Ammon's horn (tissue), 1 donor: ENCODE data around the gene PLXNA3.
"Not testable (repeated sequence)": the region's sequence is repeated elsewhere in the genome, so short reads cannot be mapped to it uniquely, and the experiment has no call there.

Experiments used
- DNase-seq: peaks from one replicate; pipeline ENCODE4 v3.0.0-alpha.2; 2016; ENCODE audit warnings: low spot score

PLXNA3 gene

GRCh38 chrX:154478728-154479622 is 20.9 kb downstream of the PLXNA3 start, which contains the start of gene LAGE3:
Gene LAGE3, minus strand, starts transcription at chrX:154479281. Its CDS starts 366 bp downstream, at chrX:154478915.
- DNase-seq, result peak; percentile 94

DNA sequence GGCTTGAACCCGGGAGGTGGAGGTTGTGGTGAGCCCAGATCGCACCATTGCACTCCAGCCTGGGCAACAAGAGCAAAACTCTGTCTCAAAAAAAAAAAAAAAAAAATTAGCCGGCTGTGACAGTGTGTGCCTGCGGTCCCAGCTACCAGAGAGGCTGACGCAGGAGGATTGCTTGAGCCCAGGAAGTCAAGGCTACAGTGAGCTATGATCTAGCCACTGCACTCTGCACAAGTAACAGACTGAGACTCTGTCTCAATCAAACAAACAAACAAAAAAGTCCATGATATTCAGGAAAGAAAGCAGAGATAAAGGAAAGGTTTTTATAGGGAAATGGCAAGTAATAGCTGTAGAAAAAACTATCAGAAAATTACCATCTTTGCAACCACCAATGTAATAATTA is 23.1 kb downstream of the PLXNA3 start:
- DNase-seq, result no peak

DNA sequence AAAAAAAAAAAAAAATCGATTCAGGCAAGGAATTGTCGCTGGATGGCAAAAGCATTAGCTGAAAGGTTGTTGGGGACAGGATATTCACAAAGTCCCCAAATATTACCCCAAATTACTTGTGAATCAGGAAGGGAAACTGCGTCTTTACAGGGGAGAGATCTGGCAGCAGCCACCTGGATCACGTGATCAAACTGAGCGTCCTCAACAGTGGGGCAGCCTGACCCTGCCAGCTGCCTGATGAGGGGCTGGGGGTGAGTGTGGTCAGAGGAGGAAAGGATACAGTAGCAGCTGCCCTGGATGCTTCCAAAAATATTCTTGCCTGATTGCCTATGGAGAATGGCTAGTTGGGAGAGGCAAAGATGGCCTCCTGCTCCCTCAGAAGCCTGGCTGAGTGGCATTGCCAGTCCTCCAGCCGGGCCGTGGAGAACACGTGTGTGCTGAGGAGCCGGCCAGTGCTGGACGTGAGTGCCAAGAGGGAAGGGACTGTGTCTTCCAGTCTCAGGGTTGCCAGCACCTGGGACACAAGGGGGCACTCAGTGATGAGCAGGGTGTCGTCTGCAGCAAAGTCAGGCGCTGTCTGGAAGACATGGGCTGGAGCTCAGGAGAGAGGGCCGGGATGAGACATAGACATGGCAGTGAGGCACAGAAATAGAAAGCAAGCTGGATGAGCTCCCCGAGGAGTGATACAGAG is 24.0 kb downstream of the PLXNA3 start:
- DNase-seq, result no peak

- DNase-seq, result no peak
Measured at GRCh38 chrX:154482786-154483185, 24.7 kb downstream of the PLXNA3 start.

DNA sequence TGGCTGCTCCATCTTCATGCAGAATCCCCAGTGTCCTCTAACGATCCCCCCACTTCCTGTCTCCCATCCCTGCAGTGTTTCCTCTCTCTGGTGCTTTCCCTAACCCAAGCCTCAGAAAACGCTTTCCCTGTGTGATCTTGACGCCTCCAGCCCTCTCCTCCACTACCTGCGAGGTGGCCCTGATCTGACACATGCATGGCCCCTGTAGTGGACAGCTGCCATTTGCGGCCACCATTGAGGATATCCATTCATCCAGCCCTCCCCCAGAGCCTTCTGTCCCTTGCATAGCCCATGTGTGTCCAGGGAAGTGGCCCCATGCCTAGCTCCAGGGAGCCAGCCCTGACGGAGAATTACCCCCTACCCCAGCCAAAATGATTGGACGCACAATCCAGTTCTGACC is 25.2 kb downstream of the PLXNA3 start:
- DNase-seq, result no peak

DNA sequence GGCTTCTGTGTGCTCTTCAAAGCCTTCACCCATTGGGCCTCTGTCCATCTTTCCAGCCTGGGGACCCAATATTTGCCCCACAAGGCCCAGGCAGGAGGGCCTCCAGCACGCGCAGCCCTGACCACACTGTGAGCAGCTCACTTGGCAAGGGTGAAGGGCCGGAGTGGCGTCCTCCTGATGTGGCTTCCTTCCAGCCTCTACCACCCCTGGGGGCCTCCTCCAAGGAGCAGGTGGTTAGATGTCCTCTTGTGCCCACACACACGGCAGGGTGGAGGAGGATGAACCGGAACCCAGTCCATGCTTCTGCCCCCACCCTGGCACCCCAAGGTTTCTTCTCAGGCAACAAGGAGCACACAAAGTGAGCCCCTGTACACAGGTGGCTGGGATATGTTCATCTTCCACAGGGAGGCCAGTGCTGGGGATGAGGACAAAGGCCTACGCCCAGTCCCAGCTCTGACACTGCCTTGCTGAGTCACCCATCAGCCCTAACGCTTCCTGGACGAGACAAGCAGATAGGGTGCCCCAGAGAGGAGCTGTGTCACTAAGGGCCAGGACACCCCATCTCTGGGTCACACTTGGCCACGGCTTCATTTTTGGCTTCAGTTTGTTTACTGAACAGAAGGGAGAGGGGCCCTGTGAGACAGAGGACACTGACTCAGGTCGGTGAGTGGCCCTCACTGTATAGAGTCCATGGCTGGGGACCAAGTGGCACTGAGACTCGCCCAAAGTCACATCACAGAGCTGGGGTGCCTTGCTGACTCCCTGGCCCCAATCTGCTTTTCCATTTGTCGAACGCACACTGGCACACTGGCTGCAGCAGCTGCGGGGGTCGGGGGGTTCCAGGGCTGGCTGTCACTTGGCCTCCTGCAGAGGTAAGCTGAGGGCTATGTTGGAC is 26.4 kb downstream of the PLXNA3 start:
- DNase-seq, result no peak

- DNase-seq, result no peak
Measured at GRCh38 chrX:154485150-154486051, 27.3 kb downstream of the PLXNA3 start.

DNA sequence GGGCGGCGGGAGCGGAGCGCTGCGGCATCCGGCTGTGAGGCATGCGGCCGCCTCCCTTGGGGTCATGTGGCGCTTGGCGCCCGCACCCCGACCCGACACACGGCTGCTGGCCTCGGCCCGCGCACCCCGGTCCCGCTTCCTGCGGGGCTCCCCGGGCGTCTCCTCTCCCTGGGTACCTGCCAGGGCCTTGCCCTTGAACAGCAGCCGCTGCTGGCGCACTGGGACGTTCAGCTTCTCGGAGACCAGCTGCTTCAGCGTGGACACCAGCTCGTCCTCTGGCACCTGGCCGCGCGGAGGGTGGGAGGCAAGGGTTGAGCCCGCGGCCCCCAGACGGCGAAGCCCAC is 27.9 kb downstream of the PLXNA3 start:
- DNase-seq, result no peak

DNA sequence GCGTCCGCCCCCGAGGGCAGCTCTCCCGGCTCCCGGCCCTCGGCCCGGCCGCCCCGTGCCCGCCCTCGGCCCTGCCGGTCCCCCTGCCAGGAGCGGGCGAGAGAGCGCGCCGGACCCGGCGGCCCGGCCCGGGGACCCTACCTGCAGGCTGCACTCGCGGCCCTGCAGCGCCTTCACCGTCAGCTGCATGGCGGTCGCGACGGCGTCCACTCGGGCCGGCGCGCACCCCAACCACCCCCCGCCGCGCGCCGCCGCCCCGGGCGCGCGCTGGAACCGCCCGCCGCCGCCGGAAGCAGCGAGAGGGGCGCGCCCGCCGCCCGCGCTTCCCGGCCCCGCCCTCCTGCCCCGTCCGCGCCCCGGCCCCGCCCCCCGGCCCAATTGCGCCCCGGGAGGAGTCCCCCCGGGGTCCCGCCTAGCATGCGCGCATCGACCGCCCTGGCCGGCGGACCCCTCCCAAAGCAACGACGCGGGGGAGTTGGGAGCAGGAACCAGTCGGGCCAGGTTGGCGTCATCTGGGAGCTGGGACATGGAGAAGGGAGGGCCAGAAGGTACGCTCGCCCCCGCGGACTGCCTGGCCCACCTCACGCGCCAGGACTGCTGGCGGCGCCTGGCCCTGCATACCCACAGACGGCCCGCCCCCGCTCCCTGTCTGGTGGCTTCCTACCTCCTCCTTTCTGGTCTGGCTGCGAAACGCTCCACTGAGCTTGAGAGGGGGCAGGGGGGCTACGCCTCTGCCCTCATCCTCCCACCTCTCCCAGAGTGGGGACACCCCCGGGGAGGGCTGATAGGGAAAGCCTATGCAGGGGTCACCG is 28.5 kb downstream of the PLXNA3 start, which contains the start of gene UBL4A:
Gene UBL4A, minus strand, starts transcription at position 220 of the 812 bp plus-strand sequence. Its CDS starts 31 bp downstream, at position 189.
- peak; percentile 43 for DNase-seq

DNA sequence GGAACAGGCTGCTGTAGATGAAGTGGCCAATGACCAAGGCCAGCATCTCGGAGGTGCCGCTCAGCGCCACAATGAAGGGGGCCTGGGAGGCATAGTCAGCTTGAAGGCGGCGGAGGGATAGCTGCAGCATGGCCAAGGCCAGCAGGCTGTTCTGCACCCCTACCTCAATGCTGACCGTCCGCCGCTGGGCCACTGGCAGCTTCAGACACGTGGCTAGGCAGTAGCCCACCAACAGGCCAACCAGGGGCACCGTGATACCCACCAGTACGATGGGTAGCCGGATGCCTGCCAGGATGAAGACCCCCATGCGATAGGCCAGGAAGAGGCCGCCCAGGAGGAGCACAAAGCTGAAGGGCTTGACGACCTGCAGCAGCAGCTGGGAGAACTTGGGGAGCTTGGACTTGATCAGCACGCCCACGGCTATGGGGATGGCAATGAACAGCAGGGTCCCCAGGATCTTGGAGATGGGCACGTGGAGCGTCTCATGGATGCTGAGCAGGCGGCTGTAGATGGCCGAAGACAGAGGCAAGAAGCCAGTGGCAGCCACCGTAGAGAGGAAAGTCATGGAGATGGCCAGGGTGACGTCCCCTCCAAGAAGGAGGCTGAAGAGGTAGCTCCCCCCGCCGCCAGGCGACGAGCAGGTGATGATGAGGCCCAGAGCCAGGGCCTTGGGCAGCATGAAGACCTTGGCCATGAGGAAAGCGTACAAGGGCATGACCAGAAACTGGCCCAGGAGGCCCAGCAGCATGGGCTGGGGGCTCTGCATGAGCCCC is 29.6 kb downstream of the PLXNA3 start:
- DNase-seq, result no peak

DNA sequence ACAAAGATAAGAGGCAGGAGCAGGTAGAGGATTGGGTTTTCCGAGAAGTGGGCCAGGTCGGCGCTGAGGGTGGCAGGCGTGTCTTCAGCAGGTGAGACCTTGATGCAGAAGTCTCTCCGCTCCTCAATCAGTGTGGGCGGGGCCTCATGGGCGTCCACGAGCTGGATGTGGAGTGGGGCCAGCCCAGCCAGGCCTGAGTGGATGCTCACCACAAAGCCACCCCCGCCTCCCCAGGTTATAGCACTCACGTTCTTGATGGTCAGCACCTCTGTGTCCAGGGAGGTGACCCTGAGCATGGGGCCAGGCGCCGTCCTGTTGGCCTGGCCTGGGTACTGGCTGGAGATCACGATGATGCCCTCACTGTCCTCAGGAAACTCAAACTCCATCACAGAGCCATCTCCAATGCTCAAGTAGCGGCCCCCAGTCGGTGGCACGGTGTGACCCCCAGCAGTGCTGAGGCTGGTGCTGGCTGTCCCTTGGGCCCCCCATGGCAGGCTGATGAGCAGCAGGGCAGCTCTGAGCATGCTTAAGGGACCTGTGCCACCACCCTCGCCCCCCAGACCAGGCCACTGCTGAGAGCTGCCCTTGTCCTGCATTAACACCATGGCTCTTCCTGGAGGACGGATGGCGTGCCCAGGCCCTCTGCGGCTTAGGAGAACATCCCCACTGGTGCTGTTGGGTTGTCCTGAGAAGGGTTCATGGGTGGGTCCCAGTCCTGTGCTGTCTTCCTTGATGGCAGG is 30.4 kb downstream of the PLXNA3 start:
- no peak for DNase-seq

DNA sequence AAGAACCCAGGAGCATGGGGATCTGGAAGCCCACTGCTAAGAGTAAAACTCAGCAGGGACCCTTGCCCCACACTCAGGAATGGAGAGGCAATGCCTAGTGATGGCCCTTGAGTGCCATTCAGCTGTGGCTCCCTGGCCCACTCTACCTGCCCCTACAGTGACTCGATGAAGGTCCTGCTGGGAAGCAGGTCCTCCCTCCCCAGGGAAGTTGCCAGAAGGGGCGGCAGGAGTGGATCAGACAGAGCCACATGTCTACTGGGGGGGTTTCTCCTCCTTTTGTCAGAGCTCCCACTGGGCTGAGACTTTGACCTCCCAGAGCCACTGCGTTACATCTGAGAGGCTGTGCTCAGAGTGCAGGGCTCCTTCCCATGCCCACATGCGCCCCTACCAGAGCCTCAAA is 31.1 kb downstream of the PLXNA3 start:
- DNase-seq, result no peak

DNA sequence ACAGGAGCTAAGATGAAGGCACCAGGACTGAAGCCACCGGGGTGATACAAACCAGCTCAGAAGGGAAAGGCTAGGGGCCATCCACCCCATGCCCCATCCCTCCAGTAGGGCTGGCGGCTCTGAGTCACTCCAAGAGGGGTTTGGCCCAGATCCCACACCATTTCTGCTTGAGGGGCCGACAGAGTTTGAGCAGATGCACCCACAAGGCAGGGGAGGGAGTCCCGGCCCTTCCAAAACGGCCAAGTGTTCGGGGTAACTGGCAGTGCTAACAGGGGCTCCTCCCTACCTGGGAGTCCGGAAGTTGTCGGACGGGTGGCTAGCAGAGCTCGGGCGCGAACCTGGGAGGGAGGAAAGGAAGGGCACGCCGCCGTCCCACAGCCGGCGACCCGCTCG is 31.9 kb downstream of the PLXNA3 start:
- DNase-seq, result no peak

- peak; percentile 96 for DNase-seq
Measured at GRCh38 chrX:154490414-154491083, 32.5 kb downstream of the PLXNA3 start, which contains the start of gene SLC10A3. Gene SLC10A3, minus strand, starts transcription at chrX:154490629. Its CDS starts 1,689 bp downstream, at chrX:154488940.

DNA sequence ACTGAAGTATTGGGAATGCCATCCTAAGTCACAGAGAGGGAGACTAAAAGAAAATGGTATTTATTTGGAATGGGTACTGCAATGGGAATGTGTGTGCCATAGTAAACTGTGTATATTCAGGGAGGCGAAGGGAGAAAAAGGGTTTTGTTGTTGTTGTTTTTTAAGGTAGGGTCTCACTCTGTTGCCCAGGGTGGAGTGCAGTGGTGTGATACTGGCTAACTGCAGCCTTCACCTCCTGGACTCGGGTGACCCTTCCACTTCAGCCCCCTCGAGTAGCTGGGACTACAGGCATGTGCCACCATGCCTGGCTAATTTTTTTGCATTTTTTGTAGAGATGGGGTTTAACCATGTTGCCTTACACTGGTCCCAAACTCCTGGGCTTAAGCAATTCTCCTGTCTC is 36.6 kb downstream of the PLXNA3 start:
- DNase-seq, result no peak

DNA sequence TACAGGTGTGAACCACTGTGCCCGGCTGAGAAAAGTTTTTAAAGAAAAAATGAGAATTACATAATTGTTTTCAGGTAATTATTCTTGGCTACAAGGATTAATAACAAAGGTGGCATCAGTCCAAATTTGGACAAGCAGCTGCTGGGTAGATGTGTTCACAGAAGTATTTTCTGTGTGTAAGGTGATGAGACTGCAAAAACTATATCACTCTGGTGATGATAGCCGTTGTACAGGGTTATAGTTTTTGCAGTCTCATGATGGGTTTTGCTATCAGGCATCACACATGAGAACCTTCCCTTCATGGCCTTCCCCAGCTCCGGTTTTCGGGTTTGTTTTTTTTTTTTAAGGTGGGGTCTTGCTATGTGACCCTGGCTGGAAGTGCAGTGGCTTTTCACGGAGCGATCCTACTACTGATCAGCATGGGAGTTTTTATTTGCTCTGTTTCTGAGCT is 37.4 kb downstream of the PLXNA3 start:
- no peak for DNase-seq

GRCh38 chrX:154496591-154497137 is 38.6 kb downstream of the PLXNA3 start:
- not testable (repeated sequence) for DNase-seq

DNA sequence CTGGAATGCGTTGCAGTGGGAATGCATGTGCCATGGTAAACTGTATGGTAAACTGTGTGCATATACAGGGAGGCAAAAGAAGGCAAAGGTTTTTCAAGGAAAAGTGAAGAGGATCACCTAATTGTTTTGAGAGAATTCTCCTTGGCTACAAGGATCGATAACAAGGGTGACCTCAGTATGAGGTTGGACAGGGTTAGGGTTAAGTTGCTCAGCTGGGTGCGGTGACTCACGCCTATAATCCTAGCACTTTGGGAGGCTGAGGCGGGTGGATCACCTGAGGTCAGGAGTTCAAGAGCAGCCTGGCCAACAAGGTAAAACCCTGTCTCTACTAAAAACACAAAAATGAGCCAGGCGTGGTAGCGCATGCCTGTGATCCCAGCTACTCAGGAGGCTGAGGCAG is 43.3 kb downstream of the PLXNA3 start:
- DNase-seq, result not testable (repeated sequence)
